HS-27A (cell line): ENCODE data around the gene SSUH2.

Source experiments
- DNase-seq: peaks from one replicate; pipeline ENCODE4 v3.0.0-alpha.2; 2012; ENCODE audit warnings: low read depth, missing footprints

The SSUH2 gene

DNA sequence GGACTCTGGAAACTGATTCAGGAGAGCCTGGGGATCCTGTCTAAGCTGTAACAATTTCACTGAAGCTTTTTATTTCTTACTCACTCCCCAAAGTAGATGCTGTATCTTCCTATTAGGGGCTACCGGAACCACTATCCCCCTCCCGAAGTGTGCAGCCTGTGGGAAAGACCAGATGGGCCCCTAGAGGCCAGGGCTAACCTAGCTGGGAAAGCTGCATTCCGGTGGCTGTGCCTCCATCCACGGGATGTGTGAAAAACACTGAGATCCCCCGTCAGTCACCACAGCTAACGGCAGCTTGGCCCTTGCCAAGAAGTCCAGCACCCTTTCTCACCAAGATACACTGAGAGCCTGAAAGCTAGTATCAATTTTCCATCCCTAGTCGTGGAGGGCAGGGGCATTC, 3.1 kb downstream of the SSUH2 start:
- DNase-seq, result no peak

DNA sequence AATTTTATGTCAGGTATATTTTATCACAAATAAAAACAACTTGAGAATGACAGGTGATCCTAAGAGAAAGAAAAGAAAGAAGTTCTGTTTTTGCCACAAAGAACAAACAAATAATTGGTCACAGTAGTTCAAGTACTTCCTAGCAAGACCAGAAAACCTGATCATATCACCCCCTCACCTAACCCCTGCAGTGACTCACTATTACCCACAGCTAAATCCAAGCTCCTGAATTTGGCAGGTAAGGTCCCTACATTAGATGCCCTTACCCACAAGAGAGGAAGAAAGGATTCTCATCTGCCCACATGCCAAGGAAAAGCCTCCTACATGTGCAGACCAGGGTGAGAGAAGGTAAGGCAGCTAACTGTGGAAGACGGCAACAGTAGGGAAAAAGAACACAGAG, 4.4 kb downstream of the SSUH2 start:
- DNase-seq, result no peak

DNA sequence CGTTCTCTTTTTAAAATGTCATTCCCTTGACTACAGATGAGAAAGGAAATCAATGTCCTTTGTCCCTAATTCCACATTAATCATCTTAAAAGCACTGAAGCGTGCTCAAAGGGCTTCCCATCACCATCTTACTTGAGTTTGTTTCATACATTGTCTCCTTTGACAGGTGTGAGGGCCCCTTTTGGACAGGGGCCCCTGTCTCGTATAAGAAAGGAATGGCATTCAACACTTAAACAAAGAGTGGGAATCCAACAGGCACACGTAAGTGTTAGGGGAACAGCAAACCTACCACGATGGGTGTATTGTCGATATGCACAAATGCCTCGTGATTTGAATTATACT, 5.0 kb downstream of the SSUH2 start:
- no peak for DNase-seq

DNA sequence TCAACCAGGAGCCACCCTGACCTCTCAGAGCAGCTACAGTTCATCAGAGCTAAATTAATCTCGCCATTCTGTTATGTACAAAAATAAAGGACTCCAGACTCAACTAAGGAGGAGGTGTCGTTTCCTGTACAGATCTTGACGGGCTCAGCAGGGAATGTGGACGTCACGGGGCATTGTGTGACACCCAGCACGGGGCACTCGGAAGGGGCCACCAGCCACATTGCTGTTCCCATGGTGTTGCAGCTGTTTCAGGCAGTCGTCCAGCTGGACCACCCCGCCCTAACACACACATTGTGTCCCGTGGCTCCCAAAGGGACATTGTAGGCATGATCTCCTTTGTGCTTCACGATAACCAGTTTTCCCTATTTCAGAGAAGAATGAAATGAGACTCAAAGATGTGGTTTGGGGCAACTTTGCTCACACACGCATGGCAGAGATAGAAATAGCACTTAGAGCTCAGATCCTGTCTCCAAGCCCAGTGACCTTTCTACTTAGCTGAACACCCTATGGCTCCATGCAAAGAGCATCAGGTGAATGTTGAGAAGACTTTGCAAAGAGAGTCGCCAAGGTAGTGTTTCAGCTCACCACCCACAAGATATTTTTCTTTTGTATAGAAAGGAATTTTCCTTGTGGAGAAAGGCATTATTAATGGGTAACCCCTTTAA, 5.5 kb downstream of the SSUH2 start:
- DNase-seq, result no peak

DNA sequence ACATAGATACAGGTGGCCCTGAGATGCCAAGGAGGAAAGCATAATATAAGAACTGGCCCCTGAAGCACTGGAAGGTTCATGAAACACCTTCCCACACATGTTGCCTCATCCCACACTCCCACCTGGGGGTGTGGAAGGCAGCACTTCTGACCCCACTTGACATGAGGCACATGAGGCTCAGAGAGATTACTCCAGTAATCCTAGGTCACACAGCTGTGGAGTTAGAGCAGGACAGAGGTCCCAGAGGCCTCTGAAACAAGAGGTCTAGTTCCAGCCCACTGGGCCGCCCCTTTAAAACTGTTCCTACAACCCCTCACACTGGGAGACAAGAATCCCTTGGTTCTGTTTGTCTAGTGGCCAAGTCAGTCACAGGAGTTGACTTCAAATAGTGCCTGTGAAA, 7.2 kb downstream of the SSUH2 start:
- no peak for DNase-seq

DNA sequence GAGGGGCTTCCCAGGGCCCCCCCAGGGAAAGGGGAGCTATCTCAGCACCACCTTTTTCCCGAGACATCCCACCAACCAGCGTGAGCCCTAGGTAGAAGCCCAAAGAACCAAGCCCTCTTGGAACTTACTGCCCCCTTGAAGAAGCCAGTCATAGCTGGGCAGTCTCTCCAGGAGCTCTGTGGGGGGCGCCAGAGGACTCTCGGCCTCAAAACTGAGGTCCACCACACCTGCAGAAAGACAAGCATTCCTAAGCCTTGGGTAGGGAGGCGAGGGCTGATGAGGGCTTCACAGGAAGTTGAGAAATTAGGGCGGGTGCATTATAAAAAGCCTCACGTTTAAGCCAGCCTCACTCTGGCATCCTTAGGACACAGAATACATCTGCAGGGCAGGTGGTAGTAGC, 9.0 kb downstream of the SSUH2 start:
- no peak for DNase-seq

DNA sequence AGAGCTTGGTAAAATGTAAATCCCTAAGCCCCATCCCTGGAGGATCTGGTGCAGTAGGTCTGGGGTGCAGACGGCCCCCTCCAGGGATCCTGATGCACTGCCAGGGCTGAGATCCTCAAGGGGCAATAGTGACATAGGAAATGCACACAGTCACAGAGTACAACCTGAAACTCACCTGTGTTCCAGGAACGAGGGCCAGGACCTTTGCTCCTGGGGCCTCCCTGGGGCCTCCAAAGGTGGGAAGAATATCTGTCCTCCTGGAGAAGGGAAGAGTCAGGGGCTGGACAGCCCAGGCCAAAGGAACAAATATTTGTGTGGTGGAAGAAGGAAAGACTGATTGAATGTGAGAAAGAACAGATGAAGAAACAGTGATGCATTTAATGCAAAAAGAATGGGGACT, 9.5 kb downstream of the SSUH2 start:
- no peak for DNase-seq

DNA sequence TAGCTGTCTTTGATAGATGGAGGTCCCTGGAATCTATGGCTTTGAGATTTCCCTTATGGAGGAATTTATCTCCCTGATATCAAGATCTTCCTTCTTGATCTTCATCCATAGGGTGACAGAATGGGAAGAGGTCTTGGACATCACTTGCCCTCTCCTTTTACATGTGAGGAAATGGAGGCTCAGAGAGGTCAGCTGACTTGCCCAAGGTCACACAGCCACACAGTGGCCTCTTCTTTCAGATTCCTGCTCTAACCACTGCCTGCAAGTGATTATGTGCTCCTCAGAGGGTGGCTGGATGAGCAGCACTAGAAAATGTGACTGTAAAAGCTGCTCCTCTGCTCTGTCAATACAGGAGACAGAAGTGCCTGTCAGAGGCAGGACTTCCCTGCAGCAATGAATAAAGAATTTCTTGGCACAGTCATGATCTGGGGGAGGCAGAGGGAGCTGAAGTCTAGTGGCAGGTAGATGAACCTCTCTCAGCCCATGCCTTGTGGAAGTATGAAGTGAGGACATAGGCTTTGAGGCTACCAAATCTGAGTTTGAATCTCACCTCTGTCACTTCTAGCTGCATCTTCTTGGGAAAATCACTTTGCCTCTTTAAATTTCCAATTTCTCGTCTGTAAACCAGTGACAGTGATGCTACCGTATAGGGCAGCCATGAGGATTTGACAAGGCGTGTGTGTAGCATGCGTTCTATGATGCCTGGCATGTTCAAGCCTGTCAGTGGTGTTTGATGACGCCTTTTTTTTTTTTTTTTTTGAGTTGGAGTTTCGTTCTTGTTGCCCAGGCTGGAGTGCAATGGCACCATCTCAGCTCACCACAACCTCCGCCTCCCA, 12.0 kb downstream of the SSUH2 start:
- DNase-seq, result no peak

DNA sequence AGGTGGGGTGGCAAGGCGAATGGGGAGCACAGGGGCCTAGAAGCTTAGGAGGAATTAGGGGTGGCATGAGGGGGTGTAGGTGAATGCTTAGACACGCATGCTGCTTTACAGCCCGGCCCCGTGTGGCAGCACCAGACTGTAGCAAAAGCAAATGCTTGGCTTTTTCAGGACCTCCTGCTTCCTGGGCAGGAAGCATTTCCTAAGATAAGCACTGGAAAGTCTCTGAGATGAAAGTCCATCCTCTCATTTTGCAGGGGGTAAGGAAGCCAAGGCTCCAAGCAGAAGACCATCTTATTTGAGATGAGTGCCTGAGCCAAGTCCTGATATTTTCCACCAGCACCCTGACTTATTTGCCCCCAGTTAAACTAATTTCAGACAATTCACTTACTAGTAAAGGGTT, 12.9 kb downstream of the SSUH2 start:
- DNase-seq, result no peak

DNA sequence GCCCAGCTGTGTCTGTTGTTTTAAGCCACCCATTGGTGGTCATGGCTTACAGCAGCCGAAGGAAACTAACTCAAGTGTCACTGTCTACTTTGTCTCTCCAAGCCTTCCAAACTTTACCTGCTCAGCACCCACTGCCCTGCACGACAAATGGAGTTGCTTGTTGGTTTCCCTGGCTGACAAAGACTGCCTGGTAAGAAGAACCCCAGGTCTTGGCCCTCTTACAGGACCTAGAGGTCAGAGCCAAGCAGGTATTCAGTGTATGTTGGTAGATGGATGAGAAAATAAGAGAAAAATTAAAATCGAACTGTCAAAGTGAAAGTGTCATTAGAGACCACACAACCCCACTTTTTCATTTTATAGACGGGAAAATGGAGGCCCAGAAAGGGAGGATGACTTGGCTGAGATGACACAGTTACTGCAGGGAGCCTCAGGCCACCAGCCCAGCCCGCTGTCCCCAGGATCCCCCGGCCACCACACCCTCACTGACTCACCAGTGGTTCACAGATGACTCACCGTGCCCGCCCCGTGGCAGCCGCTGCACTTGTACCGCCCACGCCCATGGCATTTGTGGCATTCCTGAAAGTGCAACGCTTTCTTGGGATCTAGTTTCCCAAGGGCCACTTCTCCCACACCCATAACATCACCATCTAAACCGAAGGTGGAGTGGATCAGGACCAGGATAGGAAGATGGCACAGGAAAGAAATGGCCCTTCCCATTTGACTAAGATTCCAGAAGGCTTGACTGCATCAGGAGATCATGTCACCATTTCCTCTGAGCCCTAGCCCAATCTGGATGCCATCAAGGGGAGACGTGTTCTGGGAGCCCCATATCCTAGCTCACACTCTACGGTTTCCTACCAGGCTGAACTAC, 15.2 kb downstream of the SSUH2 start:
- DNase-seq, result peak; percentile 95

DNA sequence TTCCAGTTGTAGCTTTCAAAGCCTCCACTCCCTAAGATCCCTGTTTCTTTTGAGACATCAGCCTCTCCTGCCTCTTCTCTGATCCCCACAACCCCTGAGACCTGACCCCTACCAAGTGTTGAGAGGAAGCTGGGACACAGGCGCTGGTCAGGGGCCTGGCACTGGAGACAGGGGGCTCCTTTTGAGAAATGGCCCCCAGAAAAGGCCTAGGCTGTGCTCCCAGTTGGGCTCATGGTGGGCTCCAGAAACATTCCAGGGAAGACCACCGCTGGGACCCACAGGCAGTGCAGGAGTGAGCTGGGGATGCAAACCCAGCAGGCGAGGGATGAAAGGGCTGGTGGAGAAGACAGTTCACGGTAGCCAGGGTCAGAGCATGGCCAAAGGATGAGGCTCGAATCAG, 16.6 kb downstream of the SSUH2 start:
- no peak for DNase-seq

DNA sequence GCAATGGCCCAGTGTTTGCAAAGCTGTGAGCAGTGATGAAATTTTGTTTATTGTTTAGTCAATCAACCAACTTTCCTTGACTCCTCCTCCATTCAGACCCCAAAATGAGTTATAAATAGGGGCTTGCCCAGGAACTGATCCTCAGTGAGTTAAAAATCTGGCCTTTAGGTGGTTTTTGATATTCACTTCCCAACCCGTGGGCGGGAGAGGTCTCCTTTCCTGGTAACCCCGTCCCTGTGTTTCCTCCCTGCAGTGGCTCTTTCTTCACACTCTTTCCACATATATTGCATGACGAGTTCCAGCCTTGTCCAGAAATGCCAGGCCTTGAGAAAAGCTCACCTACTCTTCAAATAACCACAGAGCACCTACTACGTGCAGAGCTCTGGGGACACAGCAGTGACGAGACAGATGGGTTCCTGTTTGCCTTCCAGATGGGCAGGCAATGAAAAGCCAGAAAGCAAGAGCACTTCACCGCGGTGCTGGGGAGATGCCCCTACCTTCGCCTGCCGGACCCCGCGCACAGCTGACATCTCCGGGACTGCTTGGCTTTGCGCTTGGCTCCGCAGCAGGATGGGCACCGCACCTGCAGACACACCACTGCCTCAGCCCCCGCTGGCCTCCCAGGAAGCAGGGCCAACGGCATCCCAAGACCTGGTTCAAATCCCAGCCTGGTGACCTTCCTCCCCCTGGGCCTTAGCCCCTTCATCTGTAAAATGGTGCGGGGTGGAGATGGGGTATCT, 17.2 kb downstream of the SSUH2 start:
- no peak for DNase-seq

DNA sequence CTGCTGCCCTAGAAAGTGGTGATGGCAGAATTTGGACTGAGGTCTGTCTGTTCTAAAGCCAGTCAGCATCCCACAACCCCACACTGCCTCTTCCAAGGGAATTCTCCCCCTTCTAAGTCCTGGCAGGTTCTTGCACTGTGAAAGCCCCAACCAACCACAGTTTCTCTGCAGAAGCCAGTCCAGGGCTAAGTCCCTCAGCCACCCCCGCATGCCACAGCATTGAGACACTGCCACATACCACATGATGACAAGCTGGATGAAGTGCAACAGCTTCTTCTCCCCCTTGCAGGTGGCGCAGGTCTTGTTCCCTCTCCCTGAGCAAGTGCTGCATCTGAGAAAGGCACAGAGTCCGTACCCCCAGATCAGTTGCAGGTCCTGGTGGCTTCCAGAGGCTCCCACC, 18.6 kb downstream of the SSUH2 start:
- DNase-seq, result no peak

DNA sequence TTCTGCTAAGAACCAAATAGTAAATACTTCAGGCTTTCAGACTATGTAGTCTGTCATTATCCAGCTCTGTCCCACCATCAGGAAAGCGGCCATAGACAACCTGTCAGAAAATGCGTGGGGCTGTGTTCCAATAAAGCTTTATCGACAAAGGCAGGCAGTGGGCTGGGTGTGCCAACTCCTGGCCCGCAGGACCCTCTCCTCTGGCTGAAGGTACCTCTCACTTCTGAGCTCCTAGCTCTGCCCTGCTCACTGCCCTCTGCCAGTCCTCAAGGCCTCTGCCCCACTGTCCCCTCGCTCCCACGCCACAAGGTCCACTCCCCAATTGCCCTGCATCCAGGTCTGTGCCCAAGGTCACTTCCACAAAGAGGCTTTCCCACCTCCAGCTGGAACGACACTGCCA, 20.0 kb downstream of the SSUH2 start:
- no peak for DNase-seq

DNA sequence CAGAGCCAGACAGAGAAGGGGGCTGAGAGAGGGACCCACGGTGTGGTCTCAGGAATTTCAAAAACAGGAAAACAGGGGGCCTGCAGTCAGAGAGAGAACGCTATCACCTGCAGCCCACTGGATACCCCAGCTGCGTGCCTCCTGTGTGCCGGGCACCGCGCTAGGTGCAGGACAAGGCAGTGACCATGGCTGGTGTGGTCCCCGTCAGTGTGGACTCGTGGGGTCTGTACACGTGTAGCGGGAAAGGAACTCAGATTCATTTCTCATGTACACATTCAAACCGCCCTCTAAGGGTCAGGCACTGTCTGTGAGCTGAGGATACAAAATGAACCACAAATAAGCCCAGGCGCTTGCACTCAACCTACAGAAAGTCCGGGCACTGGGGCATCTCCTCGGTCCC, 20.9 kb downstream of the SSUH2 start:
- no peak for DNase-seq

DNA sequence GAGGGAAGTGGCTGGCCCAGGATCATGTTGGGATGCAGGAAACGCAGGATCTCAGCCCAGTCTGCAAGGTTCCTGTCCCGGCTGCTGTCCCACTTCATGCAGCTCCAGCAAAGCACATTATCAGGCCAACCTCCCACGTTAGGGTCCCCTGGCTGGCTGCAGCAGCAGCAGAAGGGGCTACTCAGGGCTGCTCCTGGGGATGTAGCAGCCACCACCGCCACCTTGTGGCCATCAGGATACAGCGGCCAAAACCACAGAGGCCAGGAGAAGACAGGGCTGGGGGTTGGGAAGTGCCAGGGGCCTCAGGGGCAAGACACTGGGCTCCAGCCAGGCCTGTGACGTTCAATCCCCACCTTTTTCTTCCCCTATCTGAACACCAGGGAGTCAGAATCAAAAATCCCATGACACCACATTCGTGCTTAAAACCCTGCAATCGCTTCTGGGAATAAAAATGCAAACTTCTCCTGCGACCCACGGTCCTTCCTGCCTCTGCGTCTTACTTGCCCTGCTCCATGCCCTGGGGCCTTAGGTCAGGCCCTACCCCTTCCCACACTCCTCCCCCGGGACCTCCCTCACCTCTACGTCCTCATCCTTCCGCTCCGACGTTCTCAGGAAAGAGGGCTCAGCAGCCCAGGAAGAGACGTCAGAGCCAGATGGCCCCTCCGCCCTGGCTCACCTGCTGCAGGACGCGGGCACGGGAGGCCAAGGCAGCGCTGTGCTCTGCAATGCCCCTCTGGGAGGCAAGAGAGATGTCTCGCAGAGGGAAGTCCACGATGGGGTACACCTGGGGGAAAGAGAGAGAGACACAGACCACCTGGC, 21.5 kb downstream of the SSUH2 start:
- DNase-seq, result no peak

DNA sequence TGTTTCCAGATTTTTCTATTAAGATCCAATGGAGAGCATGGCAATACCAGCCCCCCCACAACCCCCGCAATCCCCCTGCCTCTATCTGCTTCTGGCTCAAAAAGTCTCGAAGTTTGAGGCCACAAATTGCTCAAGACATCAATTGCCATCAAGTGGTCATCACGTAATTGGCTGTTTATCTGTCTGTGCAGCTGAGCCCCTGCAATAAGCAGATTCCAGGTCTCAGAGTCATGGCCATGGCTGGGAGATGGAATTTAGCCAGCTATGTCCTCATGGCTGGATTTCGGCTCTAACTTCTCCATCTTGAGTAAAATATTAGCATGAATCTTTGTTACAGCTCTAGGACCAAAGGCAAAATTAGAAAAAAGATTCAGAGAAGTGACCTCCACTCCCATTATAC, 22.7 kb downstream of the SSUH2 start:
- DNase-seq, result no peak

DNA sequence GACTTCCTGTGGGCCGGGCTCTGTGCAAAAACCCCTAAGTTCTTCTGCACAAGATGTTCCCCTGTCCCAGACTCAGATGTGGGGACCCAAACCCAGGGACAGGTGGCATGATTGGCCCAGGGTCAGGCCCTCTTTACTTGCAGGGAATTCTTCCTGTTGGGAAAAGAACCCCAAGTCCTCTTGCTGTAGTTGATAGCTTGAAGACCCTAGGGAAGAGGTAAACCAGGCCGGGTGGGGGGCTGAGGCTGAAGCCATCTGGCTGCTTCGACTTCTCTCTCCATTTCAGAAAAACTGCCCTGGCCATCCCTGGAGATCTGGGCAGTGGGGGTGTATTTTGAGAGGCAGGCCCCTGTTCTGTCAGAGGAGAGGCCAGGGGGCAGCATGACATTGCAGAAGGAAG, 23.5 kb downstream of the SSUH2 start:
- no peak for DNase-seq

DNA sequence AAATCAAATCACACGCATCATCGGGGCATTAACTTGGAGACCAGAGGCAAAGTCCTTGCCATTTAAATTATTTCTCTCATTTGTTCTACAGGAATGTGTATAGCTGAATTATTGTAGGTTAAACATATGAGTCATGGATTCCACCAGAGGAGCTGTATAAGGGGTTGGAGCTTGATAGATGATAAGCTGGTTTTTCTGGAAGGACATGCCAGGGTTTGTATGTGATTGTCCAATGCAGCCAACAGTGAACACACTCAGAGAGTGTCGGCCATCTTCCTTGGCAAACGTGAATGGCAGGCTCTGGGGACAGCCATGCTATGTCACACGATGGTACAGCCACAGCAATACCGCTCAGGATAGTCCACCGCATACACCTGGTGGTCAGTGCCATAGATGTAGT, 25.1 kb downstream of the SSUH2 start:
- no peak for DNase-seq

DNA sequence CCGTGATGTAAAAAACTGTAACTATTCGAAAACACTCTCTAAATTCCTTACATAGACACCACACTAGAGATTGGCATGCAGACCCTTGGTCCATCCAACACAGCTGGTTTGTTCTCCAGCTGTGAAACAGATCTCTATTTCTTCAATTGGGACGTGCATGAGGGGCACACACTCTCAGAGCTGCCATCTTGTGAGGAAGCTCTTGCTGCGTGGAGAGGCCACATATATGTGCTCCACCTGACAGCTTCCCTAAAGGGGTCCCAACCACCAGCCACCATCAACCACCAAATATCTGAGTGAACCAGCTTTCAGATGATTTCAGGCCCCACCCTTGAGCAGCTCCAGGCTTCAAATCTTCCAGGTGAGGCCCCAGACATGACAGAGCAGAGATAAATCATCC, 25.6 kb downstream of the SSUH2 start:
- no peak for DNase-seq

DNA sequence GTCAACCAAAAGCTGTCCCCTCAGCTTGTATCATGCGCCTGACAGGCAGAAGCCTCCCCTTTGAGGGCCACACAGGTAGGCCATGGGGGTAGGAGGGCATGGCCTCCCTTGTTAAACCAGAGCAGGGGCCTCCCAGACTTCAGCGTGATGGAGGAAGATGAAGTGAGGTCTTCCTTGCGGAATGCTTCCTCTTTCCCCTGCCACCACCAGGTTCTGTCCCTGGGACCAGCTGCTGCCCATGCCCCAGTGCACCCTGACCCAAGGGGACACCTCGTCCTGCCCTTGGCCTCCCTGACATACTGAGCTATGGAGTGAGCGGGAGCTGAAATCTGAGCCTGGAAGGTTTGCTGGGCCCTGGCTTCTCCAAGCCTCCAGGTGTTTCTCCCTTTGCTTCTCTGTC, 26.7 kb downstream of the SSUH2 start:
- no peak for DNase-seq
